ENCODE data around the gene ADRA2C. TPM values are rescaled to one million over a fixed set of nuclear protein-coding genes. Genes with fewer than 3 reads are reported as not detected.

The ADRA2C gene
- total and polyA plus RNA-seq, 4 donors: 9.6 to 72.2 (median 42.7) TPM

DNA sequence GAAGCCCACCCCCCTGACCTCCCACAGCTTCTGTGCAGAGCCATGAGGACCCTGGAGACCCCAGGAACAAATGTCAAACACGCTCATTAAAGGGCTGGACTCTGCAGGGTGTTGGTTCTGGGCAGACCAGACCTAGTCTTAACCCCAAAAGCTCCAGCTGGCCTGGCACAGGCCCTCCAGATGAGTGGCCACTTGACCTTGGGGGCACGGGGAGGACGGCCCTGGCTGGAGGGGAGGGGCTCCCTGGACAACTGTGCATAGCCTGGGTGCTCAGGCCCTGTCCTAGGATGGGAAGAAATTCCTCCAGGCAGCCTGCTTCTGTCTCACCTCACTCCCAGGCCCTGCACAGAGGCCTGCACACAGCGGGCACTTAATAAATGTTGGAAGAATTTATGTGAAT, 9.4 kb downstream of the ADRA2C start:
- no peak for ATAC-seq (ENCODE audit: low FRiP score)
- H3K27ac ChIP-seq (ENCODE audit: low read depth in 1 of 2, low read length in 2 of 2): no peak overlapping the region
- intact Hi-C loops (cut with DNase I): loop anchor here in 1 of 2 donors (10.0 kb wide), 1 partner anchor 169 kb away; no protein-coding TSS in a partner anchor
- H3K9me3 ChIP-seq (ENCODE audit: control insufficient read depth, low read length): no peaks in the 10 kb centered on the region
- DNase-seq: no peak
- H3K27me3 ChIP-seq (ENCODE audit: control insufficient read depth in 1 of 2, insufficient read depth in 2 of 2, low read length in 1 of 2): no peaks in the 10 kb centered on the region
- H3K4me3 ChIP-seq (ENCODE audit: low read length in 2 of 2): no peak overlapping the region
- no peaks in the 10 kb centered on the region for H3K36me3 ChIP-seq (ENCODE audit: control insufficient read depth in 1 of 2, insufficient read depth in 2 of 2, low read length in 1 of 2)
- H3K4me1 ChIP-seq (ENCODE audit: control insufficient read depth in 1 of 2, insufficient read depth in 2 of 2, low read length in 2 of 2): no peaks in the 10 kb centered on the region
- 83 to 88% methylated on average over 4 of the region's 4 CpGs for WGBS, 2 donors

DNA sequence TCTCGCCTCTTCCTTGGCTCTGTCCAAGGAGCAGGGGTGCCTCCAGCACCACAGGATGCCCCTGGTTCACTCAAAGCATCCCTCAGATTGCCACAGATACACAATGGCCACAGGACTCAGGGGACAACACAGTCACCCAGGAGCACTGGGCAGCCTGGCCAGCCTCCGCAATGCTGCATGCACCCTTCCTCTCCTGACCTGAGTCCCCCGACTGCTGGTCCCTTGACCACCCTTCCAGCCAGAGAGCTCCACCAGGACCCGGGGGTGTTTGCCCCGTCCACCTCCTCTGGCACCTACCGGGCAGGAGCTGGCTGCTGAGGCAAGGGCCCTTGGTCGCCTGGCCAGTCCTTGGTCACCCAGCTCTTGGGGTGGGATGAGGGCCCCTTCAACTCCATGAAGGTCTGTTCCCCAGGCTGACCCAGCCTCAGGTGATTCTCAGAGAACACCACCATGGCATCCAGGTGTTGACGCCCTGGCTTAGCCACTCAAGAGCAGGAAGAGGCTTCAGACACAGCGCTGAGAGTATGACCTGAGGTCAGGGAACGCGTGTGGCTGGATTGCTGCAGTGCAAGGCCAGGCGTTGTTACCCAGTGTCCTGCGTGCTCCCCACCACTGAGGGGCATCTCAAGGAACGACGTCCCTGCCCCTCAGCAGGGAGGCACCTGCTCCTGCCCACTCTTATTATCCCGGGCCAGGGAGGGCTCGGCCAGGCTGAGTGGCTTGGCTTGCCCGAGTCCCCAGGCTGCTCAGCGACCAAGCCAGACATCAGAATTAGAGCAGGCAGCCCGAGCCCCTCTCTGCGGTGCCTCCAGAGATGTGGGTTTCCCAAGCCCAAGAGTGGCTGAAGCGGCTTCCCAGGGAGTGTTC, 10.2 kb downstream of the ADRA2C start:
- Histone ChIP-seq H3K4me3 (ENCODE audit: low read length in 2 of 2) (no peak overlapping the region), H3K4me1 (ENCODE audit: control insufficient read depth in 1 of 2, insufficient read depth in 2 of 2, low read length in 2 of 2) (no peaks in the 10 kb centered on the region), H3K27me3 (ENCODE audit: control insufficient read depth in 1 of 2, insufficient read depth in 2 of 2, low read length in 1 of 2) (no peaks in the 10 kb centered on the region), H3K36me3 (ENCODE audit: control insufficient read depth in 1 of 2, insufficient read depth in 2 of 2, low read length in 1 of 2) (no peaks in the 10 kb centered on the region), H3K9me3 (ENCODE audit: control insufficient read depth, low read length) (no peaks in the 10 kb centered on the region), H3K27ac (ENCODE audit: low read depth in 1 of 2, low read length in 2 of 2) (no peak overlapping the region)
- intact Hi-C loops (cut with DNase I): loop anchor here in 1 of 2 donors (10.0 kb wide), 1 partner anchor 168 kb away; no protein-coding TSS in a partner anchor
- 89 to 92% methylated on average over 20 to 22 of the region's 22 CpGs for WGBS, 2 donors
- no peak for ATAC-seq (ENCODE audit: low FRiP score)
- no peak for DNase-seq

DNA sequence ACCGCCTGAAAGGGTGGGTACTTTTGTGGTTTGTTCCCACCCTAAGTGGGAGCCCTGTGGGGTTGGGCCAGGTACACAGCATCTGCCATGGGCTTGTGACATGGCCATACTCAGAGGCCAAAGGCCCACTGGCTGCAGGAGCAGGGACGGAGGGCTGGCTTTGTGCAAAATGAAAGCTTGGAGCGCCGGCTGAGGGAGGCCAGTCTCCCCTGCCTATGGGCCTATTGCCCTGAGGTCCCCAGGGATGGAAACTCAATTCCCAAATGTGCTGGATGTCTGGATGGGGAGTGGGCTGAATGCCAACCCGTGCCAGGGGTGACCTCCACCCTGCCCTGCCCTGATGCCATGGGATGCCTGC, 10.8 kb downstream of the ADRA2C start:
- Histone ChIP-seq H3K4me1 (ENCODE audit: control insufficient read depth in 1 of 2, insufficient read depth in 2 of 2, low read length in 2 of 2) (no peaks in the 10 kb centered on the region), H3K9me3 (ENCODE audit: control insufficient read depth, low read length) (no peaks in the 10 kb centered on the region), H3K36me3 (ENCODE audit: control insufficient read depth in 1 of 2, insufficient read depth in 2 of 2, low read length in 1 of 2) (no peaks in the 10 kb centered on the region), H3K4me3 (ENCODE audit: low read length in 2 of 2) (no peak overlapping the region), H3K27ac (ENCODE audit: low read depth in 1 of 2, low read length in 2 of 2) (no peak overlapping the region), H3K27me3 (ENCODE audit: control insufficient read depth in 1 of 2, insufficient read depth in 2 of 2, low read length in 1 of 2) (no peaks in the 10 kb centered on the region)
- 77 to 79% methylated on average over 5 of the region's 5 CpGs for WGBS, 2 donors
- ATAC-seq (ENCODE audit: low FRiP score) (no peak), DNase-seq (no peak)
- intact Hi-C loops (cut with DNase I): loop anchor here in 1 of 2 donors (10.0 kb wide), 1 partner anchor 168 kb away; no protein-coding TSS in a partner anchor

DNA sequence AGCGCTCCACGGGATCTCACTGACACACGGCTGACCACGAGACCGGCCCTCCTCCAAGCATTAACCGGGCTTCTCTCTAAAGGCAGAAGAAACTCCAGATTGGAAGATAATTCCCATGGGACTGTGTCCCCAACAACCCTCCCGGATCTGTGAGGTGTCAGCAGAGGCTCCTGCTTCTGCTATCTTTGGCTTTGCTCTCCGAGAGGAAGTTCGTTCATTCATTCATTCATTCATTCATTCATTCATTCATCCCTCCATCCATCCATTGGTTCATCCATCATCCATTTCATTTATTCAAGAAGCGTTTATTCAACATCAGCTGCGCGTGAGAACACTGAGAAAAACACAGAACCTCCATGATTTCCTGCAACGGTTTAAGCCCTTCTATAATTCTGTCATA, 11.5 kb downstream of the ADRA2C start:
- no peaks in the 10 kb centered on the region for H3K9me3 ChIP-seq (ENCODE audit: control insufficient read depth, low read length)
- H3K27ac ChIP-seq (ENCODE audit: low read depth in 1 of 2, low read length in 2 of 2): no peak overlapping the region
- no peaks in the 10 kb centered on the region for H3K27me3 ChIP-seq (ENCODE audit: control insufficient read depth in 1 of 2, insufficient read depth in 2 of 2, low read length in 1 of 2)
- ATAC-seq (ENCODE audit: low FRiP score) (no peak), DNase-seq (no peak)
- no peaks in the 10 kb centered on the region for H3K4me1 ChIP-seq (ENCODE audit: control insufficient read depth in 1 of 2, insufficient read depth in 2 of 2, low read length in 2 of 2)
- intact Hi-C loops (cut with DNase I): loop anchor here in 1 of 2 donors (10.0 kb wide), 1 partner anchor 167 kb away; no protein-coding TSS in a partner anchor
- WGBS, 2 donors: 82 to 83% methylated on average over 13 of the region's 13 CpGs
- H3K4me3 ChIP-seq (ENCODE audit: low read length in 2 of 2): no peak overlapping the region
- H3K36me3 ChIP-seq (ENCODE audit: control insufficient read depth in 1 of 2, insufficient read depth in 2 of 2, low read length in 1 of 2): no peaks in the 10 kb centered on the region

DNA sequence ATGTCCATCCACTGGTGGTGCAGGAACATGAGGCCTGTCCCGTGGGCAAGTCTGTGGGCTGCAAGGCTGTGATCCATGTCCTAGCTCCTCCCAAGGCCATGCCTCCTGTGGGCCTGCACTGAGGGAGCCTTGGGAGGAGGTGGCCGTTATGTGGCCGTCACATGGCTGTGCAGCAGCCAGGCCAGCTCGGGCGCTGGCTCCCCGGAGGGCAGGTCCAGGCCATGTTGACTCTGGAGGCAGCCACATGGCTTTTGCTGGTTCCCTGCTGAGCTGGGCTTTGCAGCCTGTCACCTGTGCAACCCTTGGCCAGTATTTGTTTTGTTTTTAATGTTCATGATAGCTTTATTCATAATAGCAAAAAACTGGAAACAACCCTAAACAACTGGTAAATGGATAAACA, 13.3 kb downstream of the ADRA2C start:
- 76 to 77% methylated on average over 6 of the region's 6 CpGs for WGBS, 2 donors
- H3K4me3 ChIP-seq (ENCODE audit: low read length in 2 of 2): no peak overlapping the region
- H3K9me3 ChIP-seq (ENCODE audit: control insufficient read depth, low read length): no peaks in the 10 kb centered on the region
- H3K36me3 ChIP-seq (ENCODE audit: control insufficient read depth in 1 of 2, insufficient read depth in 2 of 2, low read length in 1 of 2): no peaks in the 10 kb centered on the region
- ATAC-seq (ENCODE audit: low FRiP score): no peak
- intact Hi-C loops (cut with DNase I): loop anchor here in 1 of 2 donors (10.0 kb wide), 1 partner anchor 165 kb away; no protein-coding TSS in a partner anchor
- H3K27me3 ChIP-seq (ENCODE audit: control insufficient read depth in 1 of 2, insufficient read depth in 2 of 2, low read length in 1 of 2): no peaks in the 10 kb centered on the region
- H3K27ac ChIP-seq (ENCODE audit: low read depth in 1 of 2, low read length in 2 of 2): no peak overlapping the region
- no peaks in the 10 kb centered on the region for H3K4me1 ChIP-seq (ENCODE audit: control insufficient read depth in 1 of 2, insufficient read depth in 2 of 2, low read length in 2 of 2)
- no peak for DNase-seq

DNA sequence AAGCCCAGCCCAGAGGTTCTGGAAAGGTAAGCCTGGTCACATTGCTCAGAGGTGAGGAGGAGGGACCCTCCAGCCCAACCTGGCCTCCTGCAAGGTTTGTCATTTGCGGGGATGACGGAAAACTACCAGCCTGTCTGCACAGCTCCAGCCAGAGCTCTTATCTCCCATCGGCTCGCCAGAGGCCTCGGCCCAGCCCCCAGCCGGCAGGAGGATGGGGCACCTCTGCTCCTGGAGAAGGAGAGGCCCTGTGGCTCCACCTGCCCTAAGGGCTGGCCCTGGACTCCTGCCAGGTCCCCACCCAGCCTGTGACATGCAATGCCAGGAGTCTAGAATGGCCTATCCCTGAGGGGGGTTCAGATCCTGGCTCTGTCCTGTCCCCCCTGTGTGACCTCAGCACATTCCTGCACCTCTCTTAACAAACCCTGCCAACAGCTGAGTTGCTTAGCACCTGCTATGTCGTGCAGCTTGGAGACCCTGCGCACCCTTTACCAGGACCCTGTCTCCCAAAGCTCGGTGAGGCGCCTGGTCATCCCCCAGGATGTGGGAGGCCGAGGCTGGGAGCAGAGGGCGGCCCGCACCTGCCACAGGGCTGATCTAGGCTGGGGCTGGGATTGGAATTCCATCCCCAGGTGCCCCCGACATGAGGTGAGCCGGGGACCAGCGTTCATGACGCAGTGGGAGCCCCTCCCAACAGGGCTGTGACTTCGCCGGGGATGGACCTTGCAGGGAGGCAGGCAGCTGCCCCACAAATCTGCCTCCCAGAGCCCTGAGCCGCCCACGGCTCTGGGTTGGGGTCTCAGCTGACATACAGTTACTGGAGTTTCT, 14.4 kb downstream of the ADRA2C start:
- 70 to 75% methylated on average over 21 of the region's 21 CpGs for WGBS, 2 donors
- no peaks in the 10 kb centered on the region for H3K9me3 ChIP-seq (ENCODE audit: control insufficient read depth, low read length)
- H3K4me1 ChIP-seq (ENCODE audit: control insufficient read depth in 1 of 2, insufficient read depth in 2 of 2, low read length in 2 of 2): no peaks in the 10 kb centered on the region
- H3K27me3 ChIP-seq (ENCODE audit: control insufficient read depth in 1 of 2, insufficient read depth in 2 of 2, low read length in 1 of 2): no peaks in the 10 kb centered on the region
- no peak for DNase-seq
- ATAC-seq (ENCODE audit: low FRiP score): no peak
- no peak overlapping the region for H3K27ac ChIP-seq (ENCODE audit: low read depth in 1 of 2, low read length in 2 of 2)
- intact Hi-C loops (cut with DNase I): loop anchor here in 1 of 2 donors (10.0 kb wide), 1 partner anchor 216 kb away; no protein-coding TSS in a partner anchor
- H3K36me3 ChIP-seq (ENCODE audit: control insufficient read depth in 1 of 2, insufficient read depth in 2 of 2, low read length in 1 of 2): no peaks in the 10 kb centered on the region
- H3K4me3 ChIP-seq (ENCODE audit: low read length in 2 of 2): no peak overlapping the region

DNA sequence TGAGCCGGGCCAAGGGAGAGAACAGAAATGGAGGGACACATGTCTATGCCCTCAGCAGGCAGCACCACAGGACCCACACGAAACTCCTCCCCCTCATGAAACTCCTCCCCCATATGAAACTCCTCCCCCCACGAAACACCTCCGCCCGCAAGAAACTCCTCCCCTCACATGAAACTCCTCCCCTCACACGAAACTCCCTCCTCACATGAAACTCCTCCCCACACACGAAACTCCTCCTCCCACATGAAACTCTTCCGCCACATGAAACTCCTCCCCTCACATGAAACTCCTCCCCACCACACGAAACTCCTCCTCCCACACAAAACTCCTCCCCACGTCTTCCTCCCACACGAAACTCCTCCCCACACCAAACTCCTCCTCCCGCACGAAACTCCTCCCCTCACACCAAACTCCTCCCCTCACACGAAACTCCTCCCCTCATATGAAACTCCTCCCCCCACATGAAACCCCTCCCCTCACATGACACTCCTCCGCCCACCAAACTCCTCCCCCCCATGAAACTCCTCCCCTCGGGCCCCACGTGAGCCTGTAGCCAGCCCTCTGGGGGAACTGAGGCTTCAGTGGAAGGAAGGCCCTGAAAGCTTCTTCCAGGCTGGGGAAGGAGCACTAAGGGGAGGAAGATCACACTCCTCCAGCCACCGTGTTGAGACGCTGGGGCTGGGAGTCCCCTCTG, 15.2 kb downstream of the ADRA2C start:
- 86 to 87% methylated on average over 19 of the region's 19 CpGs for WGBS, 2 donors
- DNase-seq: no peak
- intact Hi-C loops (cut with DNase I): loop anchor here in 1 of 2 donors (10.0 kb wide), 1 partner anchor 217 kb away; no protein-coding TSS in a partner anchor
- H3K4me3 ChIP-seq (ENCODE audit: low read length in 2 of 2): no peak overlapping the region
- no peak for ATAC-seq (ENCODE audit: low FRiP score)
- H3K27me3 ChIP-seq (ENCODE audit: control insufficient read depth in 1 of 2, insufficient read depth in 2 of 2, low read length in 1 of 2): no peaks in the 10 kb centered on the region
- no peaks in the 10 kb centered on the region for H3K4me1 ChIP-seq (ENCODE audit: control insufficient read depth in 1 of 2, insufficient read depth in 2 of 2, low read length in 2 of 2)
- no peaks in the 10 kb centered on the region for H3K36me3 ChIP-seq (ENCODE audit: control insufficient read depth in 1 of 2, insufficient read depth in 2 of 2, low read length in 1 of 2)
- no peaks in the 10 kb centered on the region for H3K9me3 ChIP-seq (ENCODE audit: control insufficient read depth, low read length)
- H3K27ac ChIP-seq (ENCODE audit: low read depth in 1 of 2, low read length in 2 of 2): no peak overlapping the region
